Fibroblast of gingiva (primary cell): ENCODE measurements around the gene NR1D2.

Experiments used
- DNase-seq: peaks from one replicate; pipeline ENCODE4 v3.0.0-alpha.2; 2011; ENCODE audit warnings: low read depth

The NR1D2 gene

GRCh38 chr3:23931597-23931996, 13.5 kb upstream of the NR1D2 start:
- no peak for DNase-seq

- no peak for DNase-seq
Measured at GRCh38 chr3:23932571-23932970, 12.5 kb upstream of the NR1D2 start.

- DNase-seq = no peak
Measured at GRCh38 chr3:23934253-23934652, 10.8 kb upstream of the NR1D2 start.

- DNase-seq = no peak
Measured at GRCh38 chr3:23937296-23937695, 7.8 kb upstream of the NR1D2 start.

DNA sequence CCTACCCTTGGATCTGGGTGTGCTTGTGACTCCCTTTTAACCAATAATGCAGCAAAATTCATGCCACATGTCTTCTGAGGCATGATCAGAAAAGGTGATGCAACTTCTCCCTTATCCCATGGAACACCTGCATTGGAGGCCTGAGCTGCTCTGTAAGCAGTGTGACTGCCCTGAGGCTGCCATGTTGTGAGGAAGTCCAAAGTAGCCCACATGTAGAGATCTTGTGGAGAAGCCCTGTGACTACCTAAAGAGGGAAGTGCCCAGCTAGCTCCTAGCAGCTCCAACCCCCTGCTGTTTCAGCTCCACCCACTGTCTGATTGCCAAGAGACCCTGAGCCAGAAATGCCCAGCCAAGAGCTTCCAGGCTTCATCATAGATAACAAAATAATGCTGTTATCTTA, 6.4 kb upstream of the NR1D2 start:
- DNase-seq = no peak

DNA sequence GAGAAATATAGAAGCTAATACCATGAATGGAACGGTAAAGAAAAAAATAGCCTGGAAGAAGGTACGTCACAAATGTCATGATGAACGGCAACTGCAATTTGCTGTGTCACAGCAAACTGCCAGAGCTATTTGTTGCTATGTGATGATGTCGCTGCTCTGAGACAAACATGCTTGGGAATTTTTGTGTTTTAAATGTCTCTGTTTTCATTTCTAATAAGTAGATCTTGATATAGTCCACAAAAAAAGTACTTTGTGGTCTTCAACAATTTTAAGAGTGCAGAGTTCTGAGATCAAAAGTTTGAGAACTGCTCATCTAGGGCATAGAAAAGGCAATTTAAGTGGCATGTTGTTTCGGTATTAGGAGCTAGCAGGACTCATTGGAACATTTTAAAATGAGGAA, 4.3 kb upstream of the NR1D2 start:
- DNase-seq = no peak

GRCh38 chr3:23941440-23941839, 3.6 kb upstream of the NR1D2 start:
- DNase-seq = no peak

- no peak for DNase-seq
Measured at GRCh38 chr3:23942546-23942945, 2.5 kb upstream of the NR1D2 start.

DNA sequence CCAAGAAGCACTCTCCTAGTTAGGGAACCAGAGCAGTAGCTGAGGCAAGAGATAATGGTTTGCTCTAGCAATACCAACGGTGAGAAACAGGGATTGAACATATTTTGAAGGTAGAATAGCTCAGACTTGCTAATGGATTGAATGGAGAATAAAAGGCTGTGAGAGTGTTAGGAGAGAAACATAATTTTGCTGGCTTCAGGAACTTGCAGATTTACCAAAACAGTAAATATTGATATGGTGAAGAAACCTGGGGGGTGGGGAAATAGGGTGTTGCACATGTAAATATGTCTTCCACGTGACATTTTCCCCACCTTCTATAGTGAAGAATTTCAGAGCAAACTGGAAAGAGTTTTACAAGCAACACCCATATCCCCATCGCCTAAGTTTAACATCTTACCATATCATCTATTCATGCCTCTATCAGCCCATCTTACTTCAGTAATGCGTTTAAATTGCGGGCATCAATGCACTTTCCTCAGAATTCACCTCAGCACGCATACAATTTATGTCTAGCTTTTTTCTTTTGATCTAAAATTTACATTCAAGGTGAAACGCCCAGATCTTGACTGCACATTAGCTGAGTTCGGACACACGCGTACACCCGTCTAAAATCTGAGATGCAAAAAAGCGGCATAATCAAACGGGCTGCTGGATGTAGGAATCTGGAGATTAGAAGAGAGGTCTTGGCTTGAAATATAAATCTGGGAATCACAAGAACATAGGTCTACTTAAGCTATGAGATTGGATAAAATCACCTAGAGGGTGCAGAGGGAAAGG, 891 bp upstream of the NR1D2 start:
- no peak for DNase-seq

GRCh38 chr3:23945663-23945912, 502 bp downstream of the NR1D2 start:
- no peak for DNase-seq

- DNase-seq = peak; percentile 97
Measured at GRCh38 chr3:23945913-23946687, 1.0 kb downstream of the NR1D2 start.

GRCh38 chr3:23948761-23949160, 3.7 kb downstream of the NR1D2 start:
- DNase-seq = no peak

DNA sequence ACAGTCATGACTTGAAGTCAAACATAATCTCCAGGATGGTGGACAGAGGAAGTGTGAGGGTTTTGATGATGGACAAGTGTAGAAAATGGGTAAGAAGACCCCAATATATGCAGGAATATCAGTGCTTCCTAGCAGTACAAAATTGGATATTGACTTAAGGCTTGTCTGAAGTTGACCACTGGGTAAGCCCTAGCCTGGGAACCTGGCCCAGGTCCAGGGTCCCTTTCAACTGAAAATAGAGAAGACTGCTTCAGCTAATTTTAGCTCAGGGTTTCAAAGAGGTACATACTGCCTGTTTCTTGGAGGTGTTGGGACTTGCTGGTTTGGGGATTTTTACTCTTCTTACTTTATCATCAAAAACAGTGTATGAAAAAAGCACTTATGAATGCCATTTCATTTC, 4.7 kb downstream of the NR1D2 start:
- no peak for DNase-seq

- DNase-seq = no peak
Measured at GRCh38 chr3:23950293-23950692, 5.2 kb downstream of the NR1D2 start.

GRCh38 chr3:23952646-23953045, 7.6 kb downstream of the NR1D2 start:
- no peak for DNase-seq

DNA sequence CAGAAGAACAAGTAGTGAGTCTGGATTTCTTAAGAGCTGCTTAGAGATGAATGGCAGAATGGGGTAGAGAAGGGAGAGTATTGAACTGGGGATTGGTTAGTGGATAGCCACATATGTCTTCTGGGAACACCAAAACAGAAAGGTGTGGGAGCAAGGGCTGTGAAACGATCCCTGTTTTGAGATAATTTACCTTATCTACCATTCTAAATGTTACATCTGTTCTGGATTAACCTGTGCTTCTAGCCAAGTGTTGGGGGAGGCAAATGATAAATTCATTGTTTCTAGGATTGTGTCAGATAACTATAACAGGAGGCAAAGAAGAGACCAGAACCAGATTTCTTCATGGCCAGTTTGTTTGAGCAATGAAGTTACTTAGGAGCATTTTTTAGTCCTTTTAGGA, 8.4 kb downstream of the NR1D2 start:
- no peak for DNase-seq

DNA sequence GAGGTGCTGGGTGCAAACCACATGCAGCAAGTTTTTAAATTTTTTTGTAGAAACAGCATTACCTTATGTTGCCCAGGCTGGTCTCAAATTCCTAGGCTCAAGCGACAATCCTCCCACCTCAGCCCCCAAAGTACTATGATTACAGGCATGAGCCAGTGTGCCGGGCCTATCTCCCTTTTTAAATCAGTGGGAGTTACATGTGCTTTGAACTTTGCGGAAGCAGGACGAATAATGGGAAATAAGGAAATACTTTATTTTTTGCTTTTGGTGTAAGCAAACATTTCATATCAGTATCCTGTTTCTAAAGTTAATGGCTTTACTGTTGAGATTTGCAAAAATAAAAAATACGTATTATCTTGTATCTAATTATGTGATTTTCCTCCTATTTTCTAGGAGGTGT, 9.1 kb downstream of the NR1D2 start:
- DNase-seq = no peak

- DNase-seq = no peak
Measured at GRCh38 chr3:23956701-23957100, 11.6 kb downstream of the NR1D2 start.

DNA sequence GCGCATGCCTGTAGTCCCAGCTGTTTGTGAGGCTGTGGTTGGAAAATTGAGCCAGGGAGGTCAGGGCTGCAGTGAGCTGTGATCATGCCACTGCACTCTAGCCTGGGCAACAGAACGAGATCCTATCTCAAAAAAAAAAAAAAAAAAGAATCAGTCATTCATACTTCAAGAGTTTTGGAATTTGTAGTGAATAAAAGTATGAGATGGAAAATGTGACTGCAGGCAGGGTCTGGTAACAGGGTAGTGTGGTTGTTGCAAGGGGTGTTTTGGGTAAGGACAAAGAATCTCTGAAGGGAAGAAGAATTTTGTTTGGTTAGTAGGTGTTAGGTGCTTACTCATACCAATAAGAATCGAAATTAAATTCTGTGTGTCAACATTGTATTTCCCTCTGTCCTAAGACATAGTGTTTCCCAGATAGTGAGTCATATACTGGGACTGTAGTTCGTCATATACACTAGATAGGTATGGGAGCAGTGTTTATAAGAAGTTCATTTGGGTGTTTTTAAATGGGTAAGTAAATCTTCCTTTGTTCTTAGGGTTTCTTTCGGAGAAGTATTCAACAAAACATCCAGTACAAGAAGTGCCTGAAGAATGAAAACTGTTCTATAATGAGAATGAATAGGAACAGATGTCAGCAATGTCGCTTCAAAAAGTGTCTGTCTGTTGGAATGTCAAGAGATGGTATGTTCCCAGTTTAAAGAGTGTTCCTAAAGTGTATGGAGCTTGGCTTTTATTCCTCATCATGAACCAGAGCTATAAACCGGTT, 14.2 kb downstream of the NR1D2 start:
- peak; percentile 66 for DNase-seq

- no peak for DNase-seq
Measured at GRCh38 chr3:23960649-23961048, 15.6 kb downstream of the NR1D2 start.

DNA sequence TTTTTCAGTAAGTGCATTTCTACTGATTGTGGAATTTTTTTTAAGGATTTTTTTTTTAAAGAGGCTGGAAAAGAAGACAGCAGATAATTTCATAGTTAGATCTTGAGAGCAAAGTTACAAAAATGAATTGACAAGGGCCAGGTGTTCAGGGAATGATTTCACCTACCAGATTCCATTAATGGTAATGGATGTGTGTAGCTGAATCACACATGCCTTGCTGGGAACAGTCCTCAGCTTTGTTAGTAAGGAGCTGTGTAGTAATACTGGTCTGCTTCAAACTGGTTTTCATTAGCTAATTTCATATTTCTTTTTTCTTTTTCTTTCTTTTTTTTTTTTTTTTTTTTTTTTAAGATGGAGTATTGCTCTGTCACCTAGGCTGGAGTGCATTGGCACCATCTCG, 16.0 kb downstream of the NR1D2 start:
- no peak for DNase-seq

DNA sequence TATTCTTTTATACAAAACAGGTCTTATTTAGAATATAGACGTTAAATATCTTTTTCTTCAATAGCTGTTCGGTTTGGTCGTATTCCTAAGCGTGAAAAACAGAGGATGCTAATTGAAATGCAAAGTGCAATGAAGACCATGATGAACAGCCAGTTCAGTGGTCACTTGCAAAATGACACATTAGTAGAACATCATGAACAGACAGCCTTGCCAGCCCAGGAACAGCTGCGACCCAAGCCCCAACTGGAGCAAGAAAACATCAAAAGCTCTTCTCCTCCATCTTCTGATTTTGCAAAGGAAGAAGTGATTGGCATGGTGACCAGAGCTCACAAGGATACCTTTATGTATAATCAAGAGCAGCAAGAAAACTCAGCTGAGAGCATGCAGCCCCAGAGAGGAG, 16.8 kb downstream of the NR1D2 start:
- DNase-seq = no peak

DNA sequence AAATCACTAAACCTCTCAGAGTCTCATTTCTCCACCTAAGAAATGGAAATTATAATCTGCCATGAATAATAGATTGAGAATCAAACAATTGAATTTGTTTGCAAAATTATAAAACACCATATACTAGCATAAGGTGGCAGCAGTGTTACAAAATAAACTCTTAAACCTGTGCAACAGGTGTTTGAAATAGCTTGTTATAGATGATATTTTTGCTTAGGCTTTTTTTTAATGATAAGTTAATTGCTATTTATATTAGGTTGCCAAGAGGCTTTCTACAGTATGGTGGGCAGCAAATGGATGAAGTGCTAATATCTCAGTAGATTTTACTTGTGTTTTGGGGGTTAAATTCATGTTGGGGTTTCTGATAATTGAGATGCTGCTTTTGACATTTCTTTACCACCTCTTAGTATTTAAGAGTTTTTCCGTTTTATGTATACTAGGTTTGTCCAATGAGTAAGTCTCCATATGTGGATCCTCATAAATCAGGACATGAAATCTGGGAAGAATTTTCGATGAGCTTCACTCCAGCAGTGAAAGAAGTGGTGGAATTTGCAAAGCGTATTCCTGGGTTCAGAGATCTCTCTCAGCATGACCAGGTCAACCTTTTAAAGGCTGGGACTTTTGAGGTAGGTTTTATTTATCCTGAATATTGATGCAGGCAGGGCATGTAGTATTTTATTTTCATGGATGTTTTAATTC, 19.6 kb downstream of the NR1D2 start:
- DNase-seq = no peak
